Measurements from ENCODE around the gene ACSF2.

DNA sequence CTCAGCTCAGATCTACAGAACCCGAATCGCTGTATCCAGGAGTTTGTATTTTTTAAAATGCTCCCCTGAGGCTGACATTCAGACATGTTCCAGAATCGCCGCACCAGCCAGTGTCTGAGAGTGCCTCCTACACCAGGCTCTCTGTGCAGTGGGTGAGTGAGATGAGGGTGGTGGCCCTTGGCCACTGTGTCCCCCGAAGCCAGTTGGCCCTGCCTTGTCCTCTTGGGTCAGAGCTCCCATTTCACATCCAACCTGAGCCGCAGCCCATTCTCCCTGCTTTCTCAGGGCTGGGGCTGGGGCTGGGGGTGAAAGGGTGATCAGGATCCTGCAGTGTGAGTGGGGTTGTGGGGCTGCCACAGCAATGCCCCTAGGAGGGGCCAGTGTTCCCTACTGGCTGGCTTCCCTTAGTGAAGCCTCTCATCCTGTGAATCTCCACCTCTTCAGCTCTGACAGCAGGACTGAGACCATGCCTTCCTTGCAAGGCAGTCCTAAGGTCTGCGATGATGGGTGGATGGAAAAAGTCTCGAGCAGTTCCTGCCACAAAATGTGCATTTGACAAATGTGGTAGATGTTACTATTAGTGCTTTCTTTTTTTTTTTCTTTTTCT lies 69.3 kb downstream of the ACSF2 start:
- TF ChIP-seq POLR2A (IDR thresholded peaks at IDR 0.05; ENCODE audit: low read length) (no peak), GATA1 (IDR thresholded peaks at IDR 0.05; ENCODE audit: low read depth, low read length) (no peak)

Data from erythroblast (primary cell).